ENCODE measurements around the gene GFAP. TPM values are rescaled to one million over a fixed set of nuclear protein-coding genes. Genes with fewer than 3 reads are reported as not detected.
A peak's percentile ranks its signal among the peaks of the same experiment; 100 is the strongest.

GFAP gene
- polyA plus RNA-seq, 1 donor: 0.38 TPM

- no peak for DNase-seq (ENCODE audit: low read depth)
Observed at GRCh38 chr17:44902135-44902760, 13.1 kb downstream of the GFAP start.

GRCh38 chr17:44901411-44901921 lies 13.8 kb downstream of the GFAP start:
- no peak for DNase-seq (ENCODE audit: low read depth)

GRCh38 chr17:44900894-44901293 lies 14.4 kb downstream of the GFAP start:
- DNase-seq (ENCODE audit: low read depth): no peak

GRCh38 chr17:44899074-44899782 lies 16.1 kb downstream of the GFAP start, which contains the start of gene EFTUD2:
Gene EFTUD2 (minus strand): TSS chr17:44899445. CDS start chr17:44894521, 4,924 bp downstream.
- peak; percentile 64 for DNase-seq (ENCODE audit: low read depth)

GRCh38 chr17:44898768-44899073 lies 16.6 kb downstream of the GFAP start:
- no peak for DNase-seq (ENCODE audit: low read depth)

- no peak for DNase-seq (ENCODE audit: low read depth)
Observed at GRCh38 chr17:44894642-44895041, 20.7 kb downstream of the GFAP start.

- no peak for DNase-seq (ENCODE audit: low read depth)
Observed at GRCh38 chr17:44892250-44892649, 23.1 kb downstream of the GFAP start.

GRCh38 chr17:44889003-44889402 lies 26.3 kb downstream of the GFAP start:
- no peak for DNase-seq (ENCODE audit: low read depth)

- DNase-seq (ENCODE audit: low read depth): no peak
Observed at GRCh38 chr17:44887971-44888954, 27.0 kb downstream of the GFAP start.

- DNase-seq (ENCODE audit: low read depth): no peak
Observed at GRCh38 chr17:44887016-44887415, 28.3 kb downstream of the GFAP start.

GRCh38 chr17:44884941-44885340 lies 30.4 kb downstream of the GFAP start:
- DNase-seq (ENCODE audit: low read depth): no peak

- DNase-seq (ENCODE audit: low read depth): no peak
Observed at GRCh38 chr17:44881145-44881544, 34.2 kb downstream of the GFAP start.

GRCh38 chr17:44880062-44880461 lies 35.2 kb downstream of the GFAP start:
- DNase-seq (ENCODE audit: low read depth): no peak

- DNase-seq (ENCODE audit: low read depth): no peak
Observed at GRCh38 chr17:44879376-44879775, 35.9 kb downstream of the GFAP start.

- no peak for DNase-seq (ENCODE audit: low read depth)
Observed at GRCh38 chr17:44878627-44879221, 36.6 kb downstream of the GFAP start.

- no peak for DNase-seq (ENCODE audit: low read depth)
Observed at GRCh38 chr17:44877121-44877520, 38.2 kb downstream of the GFAP start.

GRCh38 chr17:44875761-44876160 lies 39.5 kb downstream of the GFAP start:
- DNase-seq (ENCODE audit: low read depth): no peak

- DNase-seq (ENCODE audit: low read depth): no peak
Observed at GRCh38 chr17:44872131-44872768, 43.0 kb downstream of the GFAP start.

GRCh38 chr17:44871556-44871955 lies 43.7 kb downstream of the GFAP start:
- DNase-seq (ENCODE audit: low read depth): no peak

GRCh38 chr17:44867841-44868240 lies 47.5 kb downstream of the GFAP start:
- no peak for DNase-seq (ENCODE audit: low read depth)

- DNase-seq (ENCODE audit: low read depth): no peak
Observed at GRCh38 chr17:44865931-44866330, 49.4 kb downstream of the GFAP start.
